Thymus (tissue), 11 donors: ENCODE measurements around the gene KCNIP1. TPM values are rescaled to one million over a fixed set of nuclear protein-coding genes. Genes with fewer than 3 reads are reported as not detected.

Experiments used
- DNase-seq, 9 donors: peaks; one replicate each; pipeline ENCODE4 v3.0.0-alpha.2; 2013; ENCODE audit warnings: low spot score in 9 of 9, low read depth in 6 of 9, missing footprints in 1 of 9
- H3K27ac ChIP-seq, 2 donors: one replicate each; pipeline ENCODE4 v1.5.1; 2013; ENCODE audit warnings: control low read depth in 1 of 2, low read depth in 1 of 2, low read length in 1 of 2, mild to moderate bottlenecking in 1 of 2, moderate library complexity in 1 of 2
- H3K27me3 ChIP-seq, 2 donors: one replicate each; pipeline ENCODE4 v1.5.1; 2013; ENCODE audit warnings: low read length in 1 of 2; ENCODE audit not compliant: control insufficient read depth in 2 of 2, insufficient read depth in 1 of 2
- H3K36me3 ChIP-seq, 2 donors: one replicate each; pipeline ENCODE4 v1.5.1; 2013; ENCODE audit warnings: low read length in 1 of 2, mild to moderate bottlenecking in 1 of 2, moderate library complexity in 1 of 2; ENCODE audit not compliant: control insufficient read depth in 2 of 2, insufficient read depth in 2 of 2
- H3K4me1 ChIP-seq, 2 donors: one replicate each; pipeline ENCODE4 v1.5.1; 2013; ENCODE audit warnings: low read length in 2 of 2; ENCODE audit not compliant: control insufficient read depth in 2 of 2, insufficient read depth in 2 of 2
- H3K4me3 ChIP-seq, 2 donors: one replicate each; pipeline ENCODE4 v1.5.1; 2013; ENCODE audit warnings: low read length in 2 of 2, control low read depth in 1 of 2, mild to moderate bottlenecking in 1 of 2
- H3K9me3 ChIP-seq, 2 donors: one replicate each; pipeline ENCODE4 v1.5.1; 2013; ENCODE audit warnings: low read length in 1 of 2, mild to moderate bottlenecking in 1 of 2; ENCODE audit not compliant: control insufficient read depth in 2 of 2, insufficient read depth in 1 of 2
- WGBS: extraction: QIAGEN DNeasy Blood & Tissue Kit; methylation state at CpG from one replicate; pipeline ENCODE4 v1.1.7; 2013; 5-methylcytosine and 5-hydroxymethylcytosine counted together
- polyA plus RNA-seq: library from polyadenylated mRNA; stranded (reverse); fragments of 200-250 nt; gene quantifications from one replicate; pipeline ENCODE4 v1.2.3, GENCODE V29; 2013
- total RNA-seq: library from RNA; stranded (reverse); fragments of 120-200 nt; gene quantifications from one replicate; pipeline ENCODE4 v1.2.4, GENCODE V29; 2013
- donor health status: healthy.

KCNIP1 gene
- total and polyA plus RNA-seq, 2 donors = 0.09 to 0.23 TPM

- H3K4me1 ChIP-seq = peaks cover 0 to 3% of the 10 kb centered on the region in 2 donors
- 92% methylated on average over 5 of the region's 5 CpGs for WGBS
Observed at GRCh38 chr5:170498811-170499351, 4.9 kb upstream of the KCNIP1 start.

GRCh38 chr5:170499621-170500020 lies 4.2 kb upstream of the KCNIP1 start:
- Histone ChIP-seq H3K36me3 (no peaks in the 10 kb centered on the region), H3K4me1 (peaks cover 0 to 3% of the 10 kb centered on the region in 2 donors), H3K27me3 (peaks cover 8 to 40% of the 10 kb centered on the region in 2 donors), H3K4me3 (no peak overlapping the region), H3K27ac (no peak overlapping the region), H3K9me3 (peaks cover 0 to 5% of the 10 kb centered on the region in 2 donors)
- no peak for DNase-seq
- over 99% methylated on average over 2 of the region's 2 CpGs for WGBS

More at GRCh38 chr5:170498811-170499351, 4.9 kb upstream of the KCNIP1 start:
- Histone ChIP-seq H3K9me3 (peaks cover 0 to 5% of the 10 kb centered on the region in 2 donors), H3K27ac (no peak overlapping the region), H3K4me3 (no peak overlapping the region), H3K27me3 (peaks cover under 1 to 37% of the 10 kb centered on the region in 2 donors), H3K36me3 (no peaks in the 10 kb centered on the region)
- DNase-seq = no peak

GRCh38 chr5:170501361-170501760 lies 2.5 kb upstream of the KCNIP1 start:
- Histone ChIP-seq H3K27ac (no peak overlapping the region), H3K9me3 (peaks cover 0 to 5% of the 10 kb centered on the region in 2 donors), H3K4me1 (no peaks in the 10 kb centered on the region), H3K36me3 (no peaks in the 10 kb centered on the region), H3K4me3 (no peak overlapping the region), H3K27me3 (peaks cover 16 to 48% of the 10 kb centered on the region in 2 donors)
- no peak for DNase-seq
- WGBS = 90% methylated on average over 1 of the region's 1 CpG

- Histone ChIP-seq H3K4me1 (no peaks in the 10 kb centered on the region), H3K27me3 (peaks cover 16 to 51% of the 10 kb centered on the region in 2 donors), H3K9me3 (peaks cover 0 to 5% of the 10 kb centered on the region in 2 donors), H3K4me3 (no peak overlapping the region), H3K36me3 (no peaks in the 10 kb centered on the region), H3K27ac (no peak overlapping the region)
- 25% methylated on average over 2 of the region's 2 CpGs for WGBS
- no peak for DNase-seq
Observed at GRCh38 chr5:170501931-170502330, 1.9 kb upstream of the KCNIP1 start.

- no peak for DNase-seq
- 92% methylated on average over 23 of the region's 23 CpGs for WGBS
- Histone ChIP-seq H3K36me3 (no peaks in the 10 kb centered on the region), H3K4me1 (no peaks in the 10 kb centered on the region), H3K27me3 (peaks cover 16 to 51% of the 10 kb centered on the region in 2 donors), H3K27ac (no peak overlapping the region), H3K9me3 (peaks cover 0 to 5% of the 10 kb centered on the region in 2 donors), H3K4me3 (no peak overlapping the region)
Observed at GRCh38 chr5:170504616-170505266, 921 bp downstream of the KCNIP1 start.

DNA sequence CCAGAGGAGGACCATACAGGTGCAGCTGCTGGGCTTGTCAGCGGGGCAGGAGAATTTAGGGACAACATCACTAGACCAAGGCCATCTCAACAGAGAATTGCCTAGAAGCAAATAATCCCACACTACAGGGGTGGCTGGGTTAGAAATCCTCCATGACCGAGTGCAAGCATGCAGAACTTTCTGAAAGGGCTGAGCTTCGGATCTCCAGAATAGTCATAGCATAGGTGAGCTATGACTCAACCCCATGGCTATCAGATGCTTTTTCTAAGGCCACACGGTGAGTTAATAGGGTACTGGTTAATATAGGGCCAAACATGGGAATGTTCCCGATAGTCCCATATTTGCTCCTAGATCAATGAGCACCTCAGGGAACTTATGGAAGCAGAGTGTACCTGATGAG lies 4.2 kb downstream of the KCNIP1 start:
- no peaks in the 10 kb centered on the region for H3K9me3 ChIP-seq
- WGBS = 95% methylated on average over 5 of the region's 5 CpGs
- H3K27ac ChIP-seq = no peak overlapping the region
- no peaks in the 10 kb centered on the region for H3K36me3 ChIP-seq
- no peaks in the 10 kb centered on the region for H3K4me1 ChIP-seq
- no peak overlapping the region for H3K4me3 ChIP-seq
- H3K27me3 ChIP-seq = peaks cover 16 to 37% of the 10 kb centered on the region in 2 donors
- DNase-seq = no peak

- Histone ChIP-seq H3K36me3 (no peaks in the 10 kb centered on the region), H3K4me3 (no peak overlapping the region), H3K27me3 (peaks cover 16 to 30% of the 10 kb centered on the region in 2 donors), H3K9me3 (no peaks in the 10 kb centered on the region), H3K4me1 (no peaks in the 10 kb centered on the region), H3K27ac (no peak overlapping the region)
- 95% methylated on average over 8 of the region's 8 CpGs for WGBS
- DNase-seq = no peak
Observed at GRCh38 chr5:170508660-170509347, 5.0 kb downstream of the KCNIP1 start.

DNA sequence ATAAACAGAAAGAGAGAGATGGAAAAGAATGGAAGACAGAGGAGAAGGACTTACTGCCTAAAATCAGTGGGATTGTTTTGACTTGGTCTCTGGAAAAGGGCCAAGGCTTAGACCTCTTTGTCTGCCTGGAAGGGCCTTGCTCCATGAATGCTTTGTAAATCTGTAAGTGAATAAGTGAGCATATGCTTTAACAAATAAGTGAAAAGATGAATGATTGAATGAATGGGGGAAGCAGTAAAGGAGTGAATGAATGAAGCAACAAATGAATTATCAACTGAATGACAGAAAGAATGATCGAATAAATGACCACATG lies 5.5 kb downstream of the KCNIP1 start:
- DNase-seq = no peak
- Histone ChIP-seq H3K9me3 (no peaks in the 10 kb centered on the region), H3K4me3 (no peak overlapping the region), H3K27ac (no peak overlapping the region), H3K27me3 (peaks cover 11 to 25% of the 10 kb centered on the region in 2 donors), H3K36me3 (no peaks in the 10 kb centered on the region), H3K4me1 (no peaks in the 10 kb centered on the region)
- WGBS = 97% methylated on average over 1 of the region's 1 CpG

- 94% methylated on average over 7 of the region's 7 CpGs for WGBS
- H3K4me3 ChIP-seq = no peak overlapping the region
- H3K4me1 ChIP-seq = no peaks in the 10 kb centered on the region
- no peak overlapping the region for H3K27ac ChIP-seq
- DNase-seq = no peak
- no peaks in the 10 kb centered on the region for H3K36me3 ChIP-seq
- H3K27me3 ChIP-seq = peaks cover 3 to 17% of the 10 kb centered on the region in 2 donors
- no peaks in the 10 kb centered on the region for H3K9me3 ChIP-seq
Observed at GRCh38 chr5:170510126-170510525, 6.3 kb downstream of the KCNIP1 start.
